HepG2 (cell line): ENCODE data around the gene SYVN1. TPM values are rescaled to one million over a fixed set of nuclear protein-coding genes. Genes with fewer than 3 reads are reported as not detected.

ENCODE experiments used
- CHD2 ChIP-seq: IDR thresholded peaks from 2 replicates; pipeline ENCODE4 v1.6.1; 2011; ENCODE audit warnings: low read depth, low read length, improper control_type of control experiment
- ELF3 ChIP-seq: IDR thresholded peaks from 2 replicates; pipeline ENCODE4 v1.6.1; 2016; ENCODE audit warnings: missing genetic modification reagents, missing compliant biosample characterization
- ESRRA ChIP-seq: sonication (generic); formaldehyde crosslinking; IDR thresholded peaks from 2 replicates; pipeline ENCODE4 v1.5.1; 2020; ENCODE audit warnings: mild to moderate bottlenecking, low read depth, missing genetic modification reagents
- GLI4 ChIP-seq: sonication (generic); formaldehyde crosslinking; IDR thresholded peaks from 2 replicates; pipeline ENCODE4 v1.5.1; 2020; ENCODE audit warnings: missing genetic modification reagents, mild to moderate bottlenecking, moderate library complexity, borderline replicate concordance
- HINFP ChIP-seq: sonication (generic); formaldehyde crosslinking; IDR thresholded peaks from 2 replicates; pipeline ENCODE4 v1.4.0; 2020; ENCODE audit warnings: low read depth, mild to moderate bottlenecking, missing genetic modification reagents
- MAZ ChIP-seq, 2 experiments: sonication (generic) in 1 of 2; formaldehyde crosslinking in 1 of 2; IDR thresholded peaks; 2 replicates each; pipeline versions ENCODE4 v1.5.0 to v1.6.1; 2012 to 2020; ENCODE audit warnings: low read depth in 2 of 2, mild to moderate bottlenecking in 2 of 2, borderline replicate concordance in 1 of 2, improper control_type of control experiment in 1 of 2, low read length in 1 of 2, missing genetic modification reagents in 1 of 2, moderate library complexity in 1 of 2
- MEF2D ChIP-seq: sonication (generic); formaldehyde crosslinking; IDR thresholded peaks from 2 replicates; pipeline ENCODE4 v1.5.1; 2020; ENCODE audit warnings: mild to moderate bottlenecking, missing genetic modification reagents
- MXD3 ChIP-seq: IDR thresholded peaks from 2 replicates; pipeline ENCODE4 v1.6.1; 2016; ENCODE audit warnings: mild to moderate bottlenecking, missing biosample characterization, missing genetic modification reagents
- POLR2AphosphoS5 ChIP-seq: IDR thresholded peaks from 2 replicates; pipeline ENCODE4 v1.6.1; 2012; ENCODE audit warnings: low read depth, low read length
- SALL1 ChIP-seq: sonication (generic); formaldehyde crosslinking; IDR thresholded peaks from 2 replicates; pipeline ENCODE4 v1.8.0; 2022; ENCODE audit warnings: mild to moderate bottlenecking, missing genetic modification reagents
- SIX1 ChIP-seq: sonication (generic); formaldehyde crosslinking; IDR thresholded peaks from 2 replicates; pipeline ENCODE4 v1.4.0; 2020; ENCODE audit warnings: missing genetic modification reagents, borderline replicate concordance
- TEAD3 ChIP-seq: optimal IDR thresholded peaks from 2 replicates; pipeline ENCODE3; 2016; ENCODE audit warnings: borderline replicate concordance
- TFAP4 ChIP-seq: sonication (generic); IDR thresholded peaks from 2 replicates; pipeline ENCODE4 v1.6.1; 2016; ENCODE audit warnings: low read depth, borderline replicate concordance
- TOE1 ChIP-seq: sonication (generic); formaldehyde crosslinking; IDR thresholded peaks from 2 replicates; pipeline ENCODE4 v1.4.0; 2020; ENCODE audit warnings: mild to moderate bottlenecking, missing genetic modification reagents
- ZBTB26 ChIP-seq: IDR thresholded peaks from 2 replicates; pipeline ENCODE4 v1.6.1; 2016; ENCODE audit warnings: missing compliant biosample characterization, missing genetic modification reagents, borderline replicate concordance
- ZBTB42 ChIP-seq: sonication (generic); formaldehyde crosslinking; IDR thresholded peaks from 2 replicates; pipeline ENCODE4 v1.5.0; 2020; ENCODE audit warnings: mild to moderate bottlenecking, missing genetic modification reagents
- ZFP91 ChIP-seq: sonication (generic); formaldehyde crosslinking; IDR thresholded peaks from 2 replicates; pipeline ENCODE4 v1.9.0; 2022; ENCODE audit warnings: missing genetic modification reagents, mild to moderate bottlenecking, borderline replicate concordance
- ZMYM4 ChIP-seq: sonication (generic); formaldehyde crosslinking; IDR thresholded peaks from 2 replicates; pipeline ENCODE4 v1.8.1; 2023; ENCODE audit warnings: mild to moderate bottlenecking, missing genetic modification reagents
- ZNF775 ChIP-seq: sonication (generic); formaldehyde crosslinking; IDR thresholded peaks from 2 replicates; pipeline ENCODE4 v1.4.0; 2020; ENCODE audit warnings: missing genetic modification reagents, mild to moderate bottlenecking, moderate library complexity, borderline replicate concordance
- ZNF83 ChIP-seq: sonication (generic); formaldehyde crosslinking; IDR thresholded peaks from 2 replicates; pipeline ENCODE4 v1.4.0; 2020; ENCODE audit warnings: missing genetic modification reagents, mild to moderate bottlenecking, borderline replicate concordance
- polyA plus RNA-seq, 8 experiments: library from polyadenylated mRNA; depleted of rRNA in 3 of 8; stranded (reverse) in 7 of 8; unstranded in 1 of 8; fragments of >200 nt; fragmentation: Illumina TruSeq in 4 of 8; extraction: Trizol in 4 of 8; gene quantifications; 2 replicates each; pipeline versions ENCODE4 v1.2.1 to v1.2.3, GENCODE V29; 2011 to 2016; ENCODE audit warnings: low read depth in 4 of 8, missing spikeins in 1 of 8, mixed read lengths in 1 of 8; ENCODE audit not compliant: insufficient read depth in 1 of 8
- total RNA-seq, 5 experiments: library from RNA; depleted of rRNA; stranded (reverse); fragments of >200 nt; fragmentation: Illumina TruSeq; extraction: Trizol; gene quantifications; 2 replicates each; pipeline ENCODE4 v1.2.3, GENCODE V29; 2016; ENCODE audit warnings: low read depth in 1 of 5

The SYVN1 gene
- total and polyA plus RNA-seq, 2 of the 13 experiments (the other 11 are each of a cell fraction or from before 2014, with no cell fraction given) = 10.3 to 22.5 TPM

GRCh38 chr11:65121865-65122696 is 12.2 kb downstream of the SYVN1 start, which contains the start of the genes FAU and MRPL49 (continued):
- peak; percentile 39; the same call in 1 of the 2 replicates for TF ChIP-seq ZBTB42
- TF ChIP-seq ESRRA (CRISPR knock-in tag) = 0 out of 2 replicates have a peak, but pooled peaks have one; percentile 25
- TF ChIP-seq MAZ (IDR thresholded peaks at IDR 0.05; ENCODE audit: borderline replicate concordance, low read depth, low read length) = no peak
- peak; percentile 86; the same call in 1 of the 2 replicates for TF ChIP-seq MAZ (CRISPR knock-in tag; IDR thresholded peaks at IDR 0.05; ENCODE audit: low read depth)
- TF ChIP-seq ZNF83 (CRISPR knock-in tag) = 0 out of 2 replicates have a peak, but pooled peaks have one; percentile 68
- TF ChIP-seq HINFP (CRISPR knock-in tag) = peak; percentile 57
- no peak for TF ChIP-seq TOE1 (CRISPR knock-in tag)
- TF ChIP-seq ZBTB26 (CRISPR knock-in tag) = peak; percentile 83; the same call in 1 of the 2 replicates
- peak; percentile 53; the same call in 1 of the 2 replicates for TF ChIP-seq CHD2
- peak; percentile 70; the same call in 1 of the 2 replicates for TF ChIP-seq ZMYM4 (CRISPR knock-in tag)
- TF ChIP-seq POLR2AphosphoS5 = peak; percentile 90
- TF ChIP-seq ZFP91 (CRISPR knock-in tag) = peak; percentile 70; the same call in 1 of the 2 replicates
- peak; percentile 91 for TF ChIP-seq MEF2D (CRISPR knock-in tag)
- TF ChIP-seq SALL1 (CRISPR knock-in tag) = peak; percentile 70; the same call in 1 of the 2 replicates
- peak; percentile 55; the same call in 1 of the 2 replicates for TF ChIP-seq ZNF775 (CRISPR knock-in tag)
- TF ChIP-seq MXD3 = no peak
- peak; percentile 92 for TF ChIP-seq ELF3 (CRISPR knock-in tag)
- peak; percentile 56; the same call in 1 of the 2 replicates for TF ChIP-seq TFAP4
- TF ChIP-seq GLI4 (CRISPR knock-in tag) = 0 out of 2 replicates have a peak, but pooled peaks have one; percentile 3
- TF ChIP-seq TEAD3 = peak; percentile 91
- TF ChIP-seq SIX1 (CRISPR knock-in tag) = no peak
